GM18867 (cell line): Measurements from ENCODE around the gene HSPG2.
"Not testable (repeated sequence)": the region's sequence is repeated elsewhere in the genome, so short reads cannot be mapped to it uniquely, and the experiment has no call there.

Source experiments
- ATAC-seq: cut with Tn5 transposase; IDR thresholded peaks from one replicate; pipeline ENCODE4 v1.9.1; 2021; ENCODE audit warnings: mild to moderate bottlenecking, moderate library complexity; ENCODE audit not compliant: unreplicated experiment

The HSPG2 gene

DNA sequence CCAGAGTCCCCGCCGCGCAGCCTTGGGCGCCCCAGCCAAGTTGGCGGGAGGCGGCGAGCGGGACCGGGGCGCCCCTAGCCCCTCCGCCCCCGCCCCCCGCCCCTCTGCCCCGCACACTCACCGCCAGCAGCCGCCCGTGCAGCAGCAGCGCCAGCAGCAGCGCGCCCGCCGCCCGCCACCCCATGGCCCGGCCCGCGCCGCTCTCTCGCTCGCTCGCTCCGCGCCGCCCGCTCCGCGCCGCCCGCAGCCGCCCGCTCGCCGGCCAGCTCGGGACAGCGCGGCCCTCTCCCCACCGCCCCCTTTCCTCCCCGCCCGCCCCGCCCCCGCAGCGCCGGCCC is at the start of gene HSPG2:
Gene HSPG2 (minus strand): TSS at position 277 of the 338 bp plus-strand sequence. CDS start 93 bp downstream, at position 184.
- no peak for ATAC-seq

DNA sequence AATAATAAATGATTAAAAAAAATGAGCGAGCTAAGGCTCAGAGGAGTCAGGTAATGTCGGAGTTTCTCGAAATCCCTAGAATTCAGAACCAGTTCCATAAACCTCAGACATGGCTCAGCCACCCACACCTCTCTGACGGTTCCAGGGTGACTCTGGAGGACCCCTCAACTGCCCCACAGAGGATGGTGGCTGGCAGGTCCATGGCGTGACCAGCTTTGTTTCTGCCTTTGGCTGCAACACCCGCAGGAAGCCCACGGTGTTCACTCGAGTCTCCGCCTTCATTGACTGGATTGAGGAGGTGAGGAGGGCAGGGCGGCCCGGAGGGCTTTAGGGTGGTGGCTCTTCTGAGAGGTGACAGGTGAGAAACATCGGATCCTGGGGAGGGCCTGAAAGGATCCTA is 49.3 kb upstream of the HSPG2 start:
- ATAC-seq: not testable (repeated sequence)

DNA sequence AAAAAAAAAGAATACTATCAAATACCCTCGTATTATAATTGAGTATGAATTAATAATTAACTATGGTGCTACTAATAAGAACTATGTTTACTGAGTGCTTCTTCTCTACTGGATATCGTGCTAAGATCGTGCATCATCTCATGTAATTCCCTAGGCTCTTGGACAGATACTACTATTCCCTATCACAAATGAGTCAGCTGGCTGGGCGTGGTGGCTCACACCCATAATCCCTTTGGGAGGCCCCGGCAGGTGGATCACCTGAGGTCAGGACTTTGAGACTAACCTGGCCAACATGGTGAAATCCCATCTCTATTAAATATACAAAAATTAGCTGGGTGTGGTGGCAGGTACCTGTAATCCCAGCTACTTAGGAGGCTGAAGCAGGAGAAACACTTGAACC is 48.8 kb upstream of the HSPG2 start:
- ATAC-seq: not testable (repeated sequence)

DNA sequence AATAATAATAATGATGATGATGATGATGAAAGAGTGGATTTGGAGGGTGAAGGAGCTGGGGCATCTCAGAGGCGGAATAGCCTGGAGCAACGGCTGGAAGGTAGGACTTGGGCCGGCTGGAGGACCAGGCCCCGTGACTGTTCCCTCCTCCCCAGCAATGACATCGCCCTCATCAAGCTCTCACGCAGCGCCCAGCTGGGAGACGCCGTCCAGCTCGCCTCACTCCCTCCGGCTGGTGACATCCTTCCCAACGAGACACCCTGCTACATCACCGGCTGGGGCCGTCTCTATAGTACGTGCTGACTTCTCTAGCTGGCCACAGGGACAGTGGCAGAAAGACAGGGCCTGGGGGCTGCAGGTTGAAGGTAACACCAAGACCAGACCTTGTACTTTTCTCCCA is 46.4 kb upstream of the HSPG2 start:
- not testable (repeated sequence) for ATAC-seq

DNA sequence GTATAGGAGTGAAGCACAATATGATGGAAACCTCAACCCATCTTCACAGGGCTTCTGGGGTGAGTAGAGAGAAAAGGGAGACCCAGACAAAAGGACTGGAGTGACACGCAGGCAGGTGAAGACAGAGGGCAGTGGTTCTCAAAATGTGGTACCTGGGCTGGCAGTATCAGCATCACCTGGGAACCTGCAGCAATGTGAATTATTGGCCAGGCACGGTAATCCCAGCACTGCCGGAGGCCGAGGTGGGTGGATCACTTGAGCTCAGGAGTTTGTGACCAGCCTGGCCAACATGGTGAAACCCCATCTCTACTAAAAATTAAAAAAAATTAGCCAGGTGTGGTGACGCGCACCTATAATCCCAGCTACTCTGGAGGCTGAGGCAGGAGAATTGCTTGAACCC is 45.0 kb upstream of the HSPG2 start:
- not testable (repeated sequence) for ATAC-seq

DNA sequence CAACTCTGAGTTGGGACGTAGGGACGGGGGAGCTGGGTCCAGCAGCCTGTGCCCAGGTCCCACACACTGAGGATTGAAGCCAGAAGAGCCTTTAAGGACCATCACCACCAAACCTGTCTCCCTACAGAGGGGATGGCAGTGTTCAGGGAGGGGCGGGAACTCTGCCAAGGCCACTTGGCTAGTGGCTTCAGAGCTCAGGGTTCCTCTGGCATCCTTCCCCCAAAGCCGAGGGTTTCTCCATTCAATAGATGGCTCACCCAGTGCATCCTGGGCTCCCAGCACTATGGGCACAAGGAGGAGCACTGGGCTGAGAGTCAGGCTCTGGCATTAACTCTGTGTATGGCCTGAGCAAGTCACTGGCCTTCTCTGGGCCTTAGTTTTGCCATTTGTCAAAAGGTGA is 44.1 kb upstream of the HSPG2 start:
- not testable (repeated sequence) for ATAC-seq

DNA sequence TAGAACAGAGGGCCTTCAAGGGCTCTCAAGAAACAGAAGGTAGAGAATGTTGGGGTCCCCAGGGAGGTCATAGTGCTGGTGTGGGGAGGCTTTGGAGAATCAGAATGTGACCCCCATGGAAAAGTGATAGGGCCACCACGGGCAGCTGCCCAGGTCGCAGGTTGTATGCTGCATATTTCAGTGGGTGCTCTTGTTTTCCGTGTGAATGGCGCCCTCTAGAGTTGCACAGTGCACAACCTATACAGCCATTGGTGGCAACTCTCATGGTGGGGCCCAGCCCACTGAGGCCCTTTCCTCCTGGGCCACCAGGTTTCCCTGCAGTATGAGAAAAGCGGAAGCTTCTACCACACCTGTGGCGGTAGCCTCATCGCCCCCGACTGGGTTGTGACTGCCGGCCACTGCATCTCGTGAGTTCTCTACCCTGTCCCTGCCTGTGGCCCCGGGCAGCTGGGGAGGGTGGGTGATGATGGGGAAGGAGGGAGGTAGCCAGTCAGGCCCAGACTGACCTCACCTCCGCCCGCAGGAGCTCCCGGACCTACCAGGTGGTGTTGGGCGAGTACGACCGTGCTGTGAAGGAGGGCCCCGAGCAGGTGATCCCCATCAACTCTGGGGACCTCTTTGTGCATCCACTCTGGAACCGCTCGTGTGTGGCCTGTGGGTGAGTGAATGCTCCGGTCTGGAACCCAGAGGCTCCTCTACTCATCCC is 43.6 kb upstream of the HSPG2 start:
- not testable (repeated sequence) for ATAC-seq

DNA sequence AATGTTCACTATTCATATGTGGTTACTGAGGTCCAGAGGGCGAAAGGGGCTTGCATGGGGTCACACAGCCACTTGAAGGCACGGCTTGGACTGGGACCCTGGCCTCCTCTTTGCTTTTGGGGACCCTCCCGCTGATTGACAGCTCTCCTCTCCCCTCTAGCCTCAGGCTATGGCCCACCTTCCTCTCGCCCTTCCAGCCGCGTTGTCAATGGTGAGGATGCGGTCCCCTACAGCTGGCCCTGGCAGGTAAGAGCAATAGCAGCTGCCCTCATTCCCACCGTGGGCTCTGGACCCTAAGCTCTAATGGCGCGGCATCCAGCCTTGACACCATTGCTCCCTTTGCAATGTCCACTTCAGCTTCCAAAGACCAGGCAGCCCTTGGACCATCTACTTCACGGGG is 41.1 kb upstream of the HSPG2 start:
- ATAC-seq: not testable (repeated sequence)

DNA sequence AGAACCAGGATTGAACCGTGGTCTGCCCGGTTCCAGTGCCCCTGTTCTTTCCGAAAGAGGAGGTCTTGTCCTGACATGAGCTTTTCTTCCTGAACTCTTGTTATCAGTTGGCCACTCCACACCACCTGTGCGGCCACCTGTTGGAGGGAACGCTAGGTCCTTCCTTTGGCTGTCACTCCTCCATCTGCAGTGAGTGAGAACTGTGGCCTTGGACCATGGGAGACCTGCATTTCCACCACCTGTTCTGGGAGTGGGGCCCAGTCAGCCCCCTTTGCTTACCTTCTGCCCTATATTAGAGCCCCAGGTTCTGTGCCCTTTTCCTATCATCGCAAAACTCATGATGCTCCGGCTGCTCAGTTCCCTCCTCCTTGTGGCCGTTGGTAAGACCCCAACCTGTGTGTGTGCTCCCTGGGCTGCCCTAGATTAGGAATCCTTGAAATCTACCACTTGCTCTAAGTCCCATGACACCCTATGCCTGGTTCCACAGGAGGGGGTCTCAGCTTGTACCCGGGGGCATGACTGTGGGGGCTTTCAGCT is 39.7 kb upstream of the HSPG2 start, which contains the start of gene CELA3B:
Gene CELA3B (plus strand): TSS at position 320 of the 537 bp plus-strand sequence. CDS start 18 bp downstream, at position 338.
- ATAC-seq: not testable (repeated sequence)

DNA sequence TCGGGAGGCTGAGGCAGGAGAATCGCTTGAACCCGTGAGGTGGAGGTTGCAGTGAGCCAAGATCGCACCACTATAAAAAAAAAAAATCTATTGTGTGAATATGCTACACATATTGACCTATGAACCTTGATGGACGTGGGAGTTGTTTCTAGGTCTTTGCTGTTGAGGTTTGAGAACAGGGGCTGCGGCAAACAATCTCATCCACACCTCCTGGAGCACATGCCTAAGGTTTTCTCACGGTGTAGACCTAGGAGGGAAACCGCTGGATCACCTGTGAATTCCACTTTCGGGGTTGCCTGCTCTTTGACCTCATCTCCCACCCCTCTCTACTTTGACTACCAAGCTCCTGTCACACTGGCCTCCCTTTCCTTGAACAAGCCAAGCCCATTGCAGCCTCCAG is 38.2 kb upstream of the HSPG2 start:
- not testable (repeated sequence) for ATAC-seq

DNA sequence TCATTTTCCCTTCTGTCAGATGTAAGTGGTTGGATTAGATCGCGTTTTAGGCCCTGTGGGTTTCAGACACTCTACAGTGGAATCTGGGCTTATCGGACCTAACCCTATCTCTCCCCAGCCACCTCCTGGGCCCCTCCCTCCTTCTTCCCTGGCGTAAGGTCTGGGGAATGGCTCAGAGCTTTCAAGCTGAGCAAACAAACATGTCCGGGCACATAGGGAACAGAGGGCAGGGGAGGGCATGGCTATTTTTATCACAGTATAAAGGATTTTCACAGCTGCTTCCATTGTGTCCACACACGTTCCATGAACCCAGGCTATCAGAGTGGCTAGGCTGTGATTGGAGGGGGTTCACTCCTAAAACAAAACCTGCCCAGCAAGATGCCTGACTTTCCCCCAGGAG is 37.6 kb upstream of the HSPG2 start:
- ATAC-seq: not testable (repeated sequence)

DNA sequence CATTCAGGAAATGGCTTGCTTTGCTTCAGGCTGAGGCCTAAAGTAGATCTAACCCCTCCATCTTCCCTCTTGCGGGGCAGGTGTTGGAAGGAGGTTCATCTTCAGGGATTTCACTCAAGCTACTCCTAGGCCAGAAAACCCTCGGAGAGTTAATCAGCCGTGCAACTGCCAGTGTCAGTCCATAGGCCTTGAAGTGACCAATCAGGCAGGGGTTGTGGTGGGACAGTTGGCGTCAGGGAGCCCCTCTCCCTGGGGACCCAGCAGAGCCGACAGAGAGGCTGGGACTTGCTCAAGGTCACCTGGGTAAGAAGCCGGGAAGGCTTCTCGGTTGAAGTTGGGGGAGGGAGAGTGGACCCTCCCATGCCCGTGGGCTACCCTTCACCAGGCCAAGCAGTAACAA is 36.8 kb upstream of the HSPG2 start:
- not testable (repeated sequence) for ATAC-seq

DNA sequence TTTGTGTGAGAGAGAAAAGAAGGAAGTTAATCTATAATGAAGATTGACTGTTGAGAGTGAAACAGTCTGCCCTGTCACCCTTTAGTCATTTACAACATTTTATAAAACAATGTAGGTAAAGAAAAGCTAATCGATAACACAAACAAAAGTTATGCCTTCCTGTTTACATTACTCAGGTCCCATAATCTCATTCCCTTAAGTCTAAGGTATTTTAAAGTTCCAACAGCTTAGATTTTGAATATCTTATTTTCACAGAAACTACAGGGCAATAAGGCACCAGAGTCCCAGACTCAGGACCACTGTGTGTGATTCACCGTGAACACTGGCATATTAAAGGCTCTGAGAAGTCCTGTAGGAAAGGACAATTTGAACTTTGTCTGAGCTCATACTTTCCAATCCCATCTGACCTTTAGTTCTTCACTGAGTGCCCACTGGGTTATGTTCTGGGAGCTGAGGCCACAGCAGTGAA is 35.9 kb upstream of the HSPG2 start:
- not testable (repeated sequence) for ATAC-seq

DNA sequence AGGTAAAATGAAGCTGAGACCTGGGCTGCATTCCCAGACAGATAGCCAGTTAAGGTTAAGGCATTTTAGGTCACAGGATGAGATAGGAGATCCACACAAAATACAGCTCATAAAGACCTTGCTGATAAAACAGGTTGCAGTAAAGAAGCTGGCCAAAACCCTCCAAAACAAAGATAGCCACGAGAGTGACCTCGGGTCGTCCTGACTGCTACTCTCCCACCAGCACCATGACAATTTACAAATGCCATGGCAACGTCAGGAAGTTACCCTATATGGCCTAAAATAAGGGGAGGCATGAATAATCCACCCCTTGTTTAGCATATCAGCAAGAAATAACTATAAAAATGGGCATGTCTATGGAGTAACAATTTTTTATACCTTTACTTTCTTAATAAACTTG is 33.4 kb upstream of the HSPG2 start:
- ATAC-seq: not testable (repeated sequence)

DNA sequence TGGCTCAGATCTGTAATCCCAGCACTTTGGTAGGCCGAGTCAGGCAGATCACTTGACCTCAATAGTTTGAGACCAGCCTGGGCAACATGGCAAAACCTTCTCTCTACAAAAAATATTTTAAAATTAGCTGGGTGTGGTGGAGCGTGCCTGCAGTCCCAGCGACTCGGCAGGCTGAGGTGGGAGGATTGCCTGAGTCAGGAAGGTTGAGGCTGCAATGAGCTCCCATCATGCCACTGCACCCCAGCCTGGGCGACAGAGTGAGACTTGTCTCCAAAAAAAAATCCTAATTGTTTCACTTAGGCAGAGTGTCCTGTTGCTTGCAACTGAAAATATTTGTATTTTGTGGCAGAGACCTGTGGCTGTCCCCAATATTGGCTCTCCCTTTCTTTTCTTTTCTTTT is 32.0 kb upstream of the HSPG2 start:
- not testable (repeated sequence) for ATAC-seq

DNA sequence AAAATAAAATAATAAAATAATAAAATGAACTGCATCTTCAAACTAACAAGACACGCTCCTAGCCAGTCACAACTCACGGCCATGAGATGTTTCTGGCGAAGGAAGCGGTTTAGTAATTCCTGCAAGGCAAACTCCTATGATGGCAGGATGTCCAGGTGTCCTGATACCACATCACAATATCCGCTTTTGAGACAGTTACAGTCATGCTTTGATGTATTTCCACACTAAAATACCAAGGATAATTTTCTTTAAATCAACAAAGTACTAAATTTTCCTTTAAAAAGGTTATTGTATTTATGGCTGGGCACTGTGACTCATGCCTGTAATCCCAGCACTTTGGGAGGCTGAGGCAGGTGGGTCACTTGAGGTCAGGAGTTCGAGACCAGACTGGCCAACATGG is 30.1 kb upstream of the HSPG2 start:
- not testable (repeated sequence) for ATAC-seq

DNA sequence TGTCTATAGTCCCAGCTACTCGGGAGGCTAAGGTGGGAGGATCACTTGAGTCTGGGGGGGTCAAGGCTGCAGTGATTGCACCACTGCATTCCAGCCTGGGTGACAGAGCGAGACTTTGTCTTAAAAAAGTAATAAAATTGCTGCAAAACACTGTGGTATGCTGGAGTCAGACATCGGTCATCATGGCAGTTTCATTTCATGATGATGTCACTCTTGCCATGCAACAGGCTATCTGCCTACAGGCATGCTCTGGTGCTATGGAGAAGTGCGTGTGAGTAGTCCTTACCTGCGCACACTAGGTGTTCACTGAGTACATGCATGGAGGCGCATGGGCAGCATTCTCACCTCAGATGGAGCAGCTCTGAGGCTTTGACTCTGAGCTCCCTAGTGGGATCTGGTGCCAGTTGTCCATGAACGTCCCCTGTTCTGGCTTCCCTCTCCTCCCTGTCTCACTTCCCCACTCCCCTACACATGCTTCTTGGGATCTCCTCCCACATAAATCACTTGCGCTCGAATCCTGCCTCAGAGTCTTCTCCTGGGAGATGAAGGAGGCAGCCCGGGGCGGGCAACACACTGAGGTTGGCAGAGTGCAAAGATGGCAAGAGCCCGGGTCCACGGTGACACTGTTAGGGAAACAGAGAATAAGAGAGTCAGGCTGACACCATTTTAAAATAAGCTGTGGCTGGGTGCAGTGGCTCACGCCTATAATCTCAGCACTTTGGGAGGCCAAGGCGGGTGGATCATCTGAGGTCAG is 29.3 kb upstream of the HSPG2 start:
- no peak for ATAC-seq

DNA sequence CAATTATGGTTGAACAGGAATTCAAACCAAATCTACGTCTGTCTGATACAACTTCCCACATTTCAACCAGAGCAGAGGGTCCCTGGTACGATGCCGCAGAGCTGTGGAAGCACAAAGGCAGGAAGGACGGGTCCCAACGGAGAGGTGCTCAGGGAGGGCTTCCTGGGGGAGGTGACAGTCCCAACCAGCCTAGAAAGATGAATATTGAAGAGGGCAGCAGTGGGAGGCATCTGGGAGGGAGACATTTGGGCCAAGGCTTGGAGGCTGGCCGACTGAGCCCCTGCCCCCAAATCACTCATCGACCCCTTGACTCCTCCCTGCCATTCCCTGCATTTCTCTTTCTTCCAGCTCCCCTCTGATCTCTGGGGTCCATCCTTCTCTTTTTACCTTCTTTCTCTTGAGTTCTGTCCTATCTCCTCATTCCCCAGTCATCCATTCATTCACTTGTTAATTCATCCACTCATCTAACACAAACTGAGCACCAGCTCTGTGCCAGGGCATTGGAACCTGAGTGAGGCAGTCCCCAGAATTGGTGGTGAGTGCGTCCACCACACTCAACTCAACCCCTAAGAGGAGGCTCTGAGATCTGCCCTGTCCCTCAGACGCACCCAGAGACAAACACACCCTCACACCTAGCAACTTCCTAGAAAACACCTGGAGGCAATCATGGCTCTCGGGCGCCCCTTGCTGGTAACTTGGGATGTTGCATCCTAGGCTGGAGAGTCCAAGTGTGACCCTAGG is 26.5 kb upstream of the HSPG2 start:
- no peak for ATAC-seq

DNA sequence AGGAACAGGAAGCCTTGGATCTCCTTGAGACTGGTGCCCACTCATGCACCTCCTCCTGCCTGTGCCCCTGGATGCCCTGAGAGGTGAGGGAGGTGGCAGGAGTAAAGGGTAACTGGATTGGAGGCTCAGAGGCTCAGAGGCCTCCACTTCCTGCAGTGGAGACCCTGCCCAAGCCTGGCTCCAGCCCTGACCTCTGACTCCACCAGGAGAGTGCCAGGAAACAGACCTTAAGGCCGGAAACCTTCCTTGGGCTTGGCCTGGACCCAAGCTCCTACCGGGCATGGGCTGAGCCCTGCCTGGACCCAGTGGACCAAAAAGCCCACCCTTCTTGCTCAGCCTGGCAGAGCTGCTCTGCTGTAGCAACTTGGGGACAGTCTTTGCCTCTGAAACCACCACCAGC is 24.7 kb upstream of the HSPG2 start:
- no peak for ATAC-seq

DNA sequence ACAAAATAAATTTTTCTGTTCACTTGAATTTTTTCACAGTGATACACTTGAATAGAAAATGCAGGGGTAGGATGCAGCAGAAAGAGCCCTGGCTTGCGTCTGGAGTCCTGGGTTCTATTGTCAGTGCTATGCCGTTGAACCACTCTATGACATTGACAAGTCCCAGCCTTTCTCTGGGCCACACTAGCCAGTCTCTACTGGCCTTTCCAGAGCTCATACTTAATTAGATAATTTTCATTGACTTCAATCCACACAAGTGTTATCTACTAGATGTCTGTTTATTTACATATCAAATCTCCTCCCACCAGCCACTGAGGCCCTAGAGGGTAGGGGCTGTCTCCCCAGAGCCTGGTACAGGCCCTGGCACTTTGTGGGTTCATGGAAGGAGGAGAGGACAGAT is 24.2 kb upstream of the HSPG2 start:
- ATAC-seq: no peak
